IMR-90 (cell line): ENCODE data around the gene PDS5B. TPM values are rescaled to one million over a fixed set of nuclear protein-coding genes. Genes with fewer than 3 reads are reported as not detected.

ENCODE experiments used
- ATAC-seq: fragments of 200-7000 bp; cut with Tn5 transposase; 2 replicates; pipeline ENCODE4 v1.9.1; 2020; ENCODE audit warnings: low read depth, mild to moderate bottlenecking, moderate library complexity
- BruUV-seq: library from RNA; stranded (reverse); fragments of 400-500 nt; replicated peaks from 2 replicates; lab custom pipeline; 2021; lab: Mats Ljungman, UMichigan
- CTCF ChIA-PET: fragments of 300-600 bp; formaldehyde crosslinking; extraction: SDS; loops from one replicate; lab custom pipeline; 2021; ENCODE audit warnings: antibody characterized with exemption; lab: Yijun Ruan, JAX
- POLR2A ChIA-PET: fragments of 300-600 bp; sonication (Branson Sonifier 250); formaldehyde crosslinking; loops from one replicate; lab custom pipeline; 2022; ENCODE audit warnings: antibody characterized with exemption; ENCODE audit not compliant: unreplicated experiment; lab: Charles Lee
- DNase-seq: peaks from one replicate; pipeline ENCODE4 v3.0.0; 2013
- H2AFZ ChIP-seq: replicated peaks from 2 replicates; pipeline ENCODE3; 2013; ENCODE audit warnings: low read length, mild to moderate bottlenecking; ENCODE audit not compliant: poor library complexity
- H2AK5ac ChIP-seq: 2 replicates; pipeline ENCODE4 v1.6.1; 2013; ENCODE audit warnings: low read depth, low read length, inconsistent platforms
- H2AK9ac ChIP-seq: replicated peaks from 2 replicates; pipeline ENCODE3; 2013; ENCODE audit warnings: mild to moderate bottlenecking, low read depth, low read length, moderate library complexity; ENCODE audit not compliant: poor library complexity
- H2BK120ac ChIP-seq: 2 replicates; pipeline ENCODE4 v1.6.1; 2013; ENCODE audit warnings: low read depth, low read length, inconsistent platforms
- H2BK15ac ChIP-seq: 3 replicates; pipeline ENCODE4 v1.6.1; 2013; ENCODE audit warnings: low read depth, low read length, inconsistent platforms
- H2BK20ac ChIP-seq: 2 replicates; pipeline ENCODE4 v1.6.1; 2013; ENCODE audit warnings: low read depth, mild to moderate bottlenecking, inconsistent platforms, low read length, moderate library complexity
- H2BK5ac ChIP-seq: 2 replicates; pipeline ENCODE4 v1.6.1; 2013; ENCODE audit warnings: mild to moderate bottlenecking, low read depth, low read length, inconsistent platforms; ENCODE audit not compliant: poor library complexity, severe bottlenecking
- H3K14ac ChIP-seq: replicated peaks from 2 replicates; pipeline ENCODE4 v1.6.1; 2013; ENCODE audit warnings: low read depth, low read length, inconsistent platforms
- H3K18ac ChIP-seq: 2 replicates; pipeline ENCODE4 v1.6.1; 2013; ENCODE audit warnings: low read depth, low read length, control low read depth
- H3K23ac ChIP-seq: 2 replicates; pipeline ENCODE4 v1.6.1; 2013; ENCODE audit warnings: low read depth, low read length, inconsistent platforms
- H3K27ac ChIP-seq: 2 replicates; pipeline ENCODE4 v1.5.1; 2013; ENCODE audit warnings: mild to moderate bottlenecking, control low read depth, low read length; ENCODE audit not compliant: insufficient read depth
- H3K27me3 ChIP-seq: 2 replicates; pipeline ENCODE4 v1.6.1; 2013; ENCODE audit warnings: low read length; ENCODE audit not compliant: control insufficient read depth, insufficient read depth
- H3K36me3 ChIP-seq: 2 replicates; pipeline ENCODE4 v1.6.1; 2013; ENCODE audit warnings: low read length, mixed read lengths; ENCODE audit not compliant: control insufficient read depth, insufficient read depth
- H3K4ac ChIP-seq: 2 replicates; pipeline ENCODE4 v1.6.1; 2013; ENCODE audit warnings: low read depth, low read length, inconsistent platforms
- H3K4me1 ChIP-seq: 2 replicates; pipeline ENCODE4 v1.6.1; 2013; ENCODE audit warnings: low read length, mixed read lengths; ENCODE audit not compliant: control insufficient read depth, insufficient read depth
- H3K4me2 ChIP-seq: 2 replicates; pipeline ENCODE4 v1.6.1; 2013; ENCODE audit warnings: low read depth, mild to moderate bottlenecking, control low read depth, low read length, moderate library complexity
- H3K4me3 ChIP-seq: 2 replicates; pipeline ENCODE4 v1.5.1; 2013; ENCODE audit warnings: low read depth, mild to moderate bottlenecking, control low read depth, low read length, moderate library complexity; ENCODE audit not compliant: insufficient read depth
- H3K56ac ChIP-seq: 2 replicates; pipeline ENCODE4 v1.6.1; 2013; ENCODE audit warnings: low read length, inconsistent platforms; ENCODE audit not compliant: insufficient read depth; ENCODE audit errors: extremely low read depth
- H3K79me1 ChIP-seq, 2 experiments: 2 replicates each; pipeline ENCODE4 v1.6.1; 2013; ENCODE audit warnings: low read length in 2 of 2, inconsistent platforms in 1 of 2, low read depth in 1 of 2
- H3K9ac ChIP-seq: 2 replicates; pipeline ENCODE4 v1.6.1; 2013; ENCODE audit warnings: low read depth, low read length, control low read depth
- H3K9me1 ChIP-seq: 2 replicates; pipeline ENCODE4 v1.6.1; 2013; ENCODE audit warnings: low read length, inconsistent platforms; ENCODE audit not compliant: insufficient read depth
- H3K9me3 ChIP-seq: 2 replicates; pipeline ENCODE4 v1.6.1; 2013; ENCODE audit warnings: low read length; ENCODE audit not compliant: control insufficient read depth, insufficient read depth
- H4K20me1 ChIP-seq: 2 replicates; pipeline ENCODE4 v1.6.1; 2013; ENCODE audit warnings: low read length, inconsistent platforms; ENCODE audit not compliant: insufficient read depth
- H4K5ac ChIP-seq: 2 replicates; pipeline ENCODE4 v1.6.1; 2013; ENCODE audit warnings: mild to moderate bottlenecking, low read depth, low read length, control low read depth
- H4K8ac ChIP-seq, 2 experiments: 2 replicates each; pipeline ENCODE4 v1.6.1; 2013; ENCODE audit warnings: low read depth in 2 of 2, low read length in 2 of 2, control low read depth in 1 of 2, inconsistent platforms in 1 of 2
- H4K91ac ChIP-seq: 2 replicates; pipeline ENCODE4 v1.6.1; 2013; ENCODE audit warnings: low read depth, low read length, inconsistent platforms; ENCODE audit not compliant: insufficient read depth
- BHLHE40 ChIP-seq: fragments of 150-350 bp; IDR thresholded peaks from 2 replicates; pipeline ENCODE4 v1.6.1; 2016; ENCODE audit warnings: mild to moderate bottlenecking, low read depth, low read length
- CHD1 ChIP-seq: IDR thresholded peaks from 2 replicates; pipeline ENCODE4 v1.6.1; 2012; ENCODE audit warnings: low read depth, low read length, improper control_type of control experiment
- ELK1 ChIP-seq: fragments of 150-350 bp; IDR thresholded peaks from 2 replicates; pipeline ENCODE4 v1.6.1; 2016; ENCODE audit warnings: low read depth, mild to moderate bottlenecking, low read length, moderate library complexity, borderline replicate concordance
- FOS ChIP-seq: fragments of 150-350 bp; IDR thresholded peaks from 2 replicates; pipeline ENCODE4 v1.6.1; 2016; ENCODE audit warnings: low read depth, low read length
- MAFK ChIP-seq: IDR thresholded peaks from 2 replicates; pipeline ENCODE4 v1.6.1; 2012; ENCODE audit warnings: low read depth, low read length, improper control_type of control experiment
- MAZ ChIP-seq: IDR thresholded peaks from 2 replicates; pipeline ENCODE4 v1.6.1; 2012; ENCODE audit warnings: low read depth, mild to moderate bottlenecking, low read length, improper control_type of control experiment, moderate library complexity, borderline replicate concordance
- MXI1 ChIP-seq: IDR thresholded peaks from 2 replicates; pipeline ENCODE4 v1.6.1; 2012; ENCODE audit warnings: low read depth, mild to moderate bottlenecking, low read length, moderate library complexity, borderline replicate concordance
- NFE2L2 ChIP-seq: fragments of 150-350 bp; IDR thresholded peaks from 2 replicates; pipeline ENCODE4 v1.6.1; 2016; ENCODE audit warnings: low read depth, mild to moderate bottlenecking, low read length
- POLR2A ChIP-seq: IDR thresholded peaks from 2 replicates; pipeline ENCODE4 v1.6.1; 2012; ENCODE audit warnings: mild to moderate bottlenecking, low read depth, low read length
- RCOR1 ChIP-seq: IDR thresholded peaks from 2 replicates; pipeline ENCODE4 v1.6.1; 2012; ENCODE audit warnings: mild to moderate bottlenecking, low read length, improper control_type of control experiment; ENCODE audit not compliant: insufficient replicate concordance
- RFX5 ChIP-seq: IDR thresholded peaks from 2 replicates; pipeline ENCODE4 v1.8.0; 2012; ENCODE audit warnings: low read depth, mild to moderate bottlenecking, low read length, moderate library complexity
- SMC3 ChIP-seq: fragments of 150-350 bp; IDR thresholded peaks from 2 replicates; pipeline ENCODE4 v1.6.1; 2016; ENCODE audit warnings: low read depth, mild to moderate bottlenecking, antibody characterized with exemption, low read length, moderate library complexity
- USF2 ChIP-seq: fragments of 150-350 bp; IDR thresholded peaks from 2 replicates; pipeline ENCODE4 v1.6.1; 2017; ENCODE audit warnings: mild to moderate bottlenecking, antibody characterized with exemption, low read length, low read depth
- WGBS, 2 experiments: methylation state at CpG; one replicate each; pipeline versions ENCODE4 v1.1.5 to v1.1.7; 2013; ENCODE audit warnings: missing lambda C conversion rate in 2 of 2; ENCODE audit not compliant: insufficient read length in 1 of 2; ENCODE audit errors: extremely low coverage in 2 of 2; 5-methylcytosine and 5-hydroxymethylcytosine counted together
- dilution Hi-C: fragments of 300-500 bp; cut with HindIII; formaldehyde crosslinking; loops from one replicate; pipeline ENCODE4 v1.14.3; 2018; ENCODE audit warnings: low sequenced_read_pairs; ENCODE audit not compliant: unreplicated experiment
- in situ Hi-C: fragments of 300-500 bp; cut with MboI; formaldehyde crosslinking; loops from 3 replicates; pipeline ENCODE4 v1.14.3; 2019; ENCODE audit warnings: low sequenced_read_pairs, inconsistent platforms, mixed read lengths
- intact Hi-C: fragments of 100-400 bp; cut with micrococcal nuclease; formaldehyde crosslinking; loops from 2 replicates; pipeline ENCODE4 v1.10.0; 2022
- polyA plus RNA-seq, 3 experiments: library from polyadenylated mRNA; depleted of rRNA; stranded (reverse); fragments of >200 nt; gene quantifications; 2 replicates each; pipeline ENCODE4 v1.2.3, GENCODE V29; 2012; ENCODE audit warnings: low replicate concordance in 1 of 3
- total RNA-seq: library from RNA; depleted of rRNA; stranded (reverse); fragments of >200 nt; gene quantifications from 2 replicates; pipeline ENCODE4 v1.2.3, GENCODE V29; 2012
- TF ChIP-seq, protein P1 (sequence below): conservative IDR thresholded peaks from 2 replicates; pipeline ENCODE4 v1.5.1; 2012; ENCODE audit warnings: mild to moderate bottlenecking, low read depth, low read length, improper control_type of control experiment

PDS5B gene
- total and polyA plus RNA-seq, 2 of the 4 experiments (the other 2 are of a cell fraction): 6.2 to 20.1 TPM

GRCh38 chr13:32731074-32731473 lies 144.8 kb downstream of the PDS5B start:
- intact Hi-C loops: no loop called here
- CTCF ChIA-PET: no interaction called here
- no TSS peak for BruUV-seq

More at GRCh38 chr13:32731074-32731473, 144.8 kb downstream of the PDS5B start:
- POLR2A ChIA-PET: no interaction called here
- Histone ChIP-seq H2AFZ (no peak overlapping the region), H3K4me1 (no peaks in the 10 kb centered on the region; the same call in 1 of the 2 replicates), H3K27me3 (no peaks in the 10 kb centered on the region), H3K36me3 (no peaks in the 10 kb centered on the region), H3K14ac (no peak overlapping the region), H2BK15ac (no peak overlapping the region), H3K79me1 (peaks cover 6 to 14% of the 10 kb centered on the region in 2 experiments; a peak in 3 of 4 replicates), H2AK5ac (no peak overlapping the region), H3K4ac (no peak overlapping the region), H3K9ac (no peak overlapping the region), H4K91ac (no peak overlapping the region), H3K9me3 (no peaks in the 10 kb centered on the region), H2BK20ac (no peak overlapping the region), H3K23ac (no peak overlapping the region), H3K4me2 (no peak overlapping the region), H2BK120ac (no peak overlapping the region), H3K18ac (no peak overlapping the region), H4K5ac (no peak overlapping the region), H3K27ac (no peak overlapping the region), H4K20me1 (peaks cover 3% of the 10 kb centered on the region; the same call in 1 of the 2 replicates), H3K4me3 (no peak overlapping the region), H3K9me1 (peaks cover 7% of the 10 kb centered on the region; the same call in 1 of the 2 replicates), H4K8ac (no peak overlapping the region), H3K56ac (no peak overlapping the region), H2AK9ac (no peak overlapping the region), H2BK5ac (no peak overlapping the region)
- in situ Hi-C loops (no loop called here), dilution Hi-C loops (no loop called here)
- TF ChIP-seq MXI1: no peak
- no peak for TF ChIP-seq MAZ
- TF ChIP-seq CHD1: no peak
- no peak for TF ChIP-seq SMC3
- no peak for TF ChIP-seq ELK1
- TF ChIP-seq RCOR1: no peak
- TF ChIP-seq RFX5: no peak
- no peak for TF ChIP-seq BHLHE40
- TF ChIP-seq FOS: no peak
- TF ChIP-seq MAFK: no peak
- no peak for TF ChIP-seq POLR2A
- no peak for TF ChIP-seq USF2
- TF ChIP-seq, protein P1, sequence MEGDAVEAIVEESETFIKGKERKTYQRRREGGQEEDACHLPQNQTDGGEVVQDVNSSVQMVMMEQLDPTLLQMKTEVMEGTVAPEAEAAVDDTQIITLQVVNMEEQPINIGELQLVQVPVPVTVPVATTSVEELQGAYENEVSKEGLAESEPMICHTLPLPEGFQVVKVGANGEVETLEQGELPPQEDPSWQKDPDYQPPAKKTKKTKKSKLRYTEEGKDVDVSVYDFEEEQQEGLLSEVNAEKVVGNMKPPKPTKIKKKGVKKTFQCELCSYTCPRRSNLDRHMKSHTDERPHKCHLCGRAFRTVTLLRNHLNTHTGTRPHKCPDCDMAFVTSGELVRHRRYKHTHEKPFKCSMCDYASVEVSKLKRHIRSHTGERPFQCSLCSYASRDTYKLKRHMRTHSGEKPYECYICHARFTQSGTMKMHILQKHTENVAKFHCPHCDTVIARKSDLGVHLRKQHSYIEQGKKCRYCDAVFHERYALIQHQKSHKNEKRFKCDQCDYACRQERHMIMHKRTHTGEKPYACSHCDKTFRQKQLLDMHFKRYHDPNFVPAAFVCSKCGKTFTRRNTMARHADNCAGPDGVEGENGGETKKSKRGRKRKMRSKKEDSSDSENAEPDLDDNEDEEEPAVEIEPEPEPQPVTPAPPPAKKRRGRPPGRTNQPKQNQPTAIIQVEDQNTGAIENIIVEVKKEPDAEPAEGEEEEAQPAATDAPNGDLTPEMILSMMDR: no peak
- TF ChIP-seq NFE2L2: no peak
- WGBS, 2 experiments: no CpG with 5 or more reads among the region's 3 CpGs
- no peak for ATAC-seq
- DNase-seq: no peak
